ENCODE results near the gene LAD1.

Gene LAD1

GRCh38 chr1:201354901-201355295 is 44.2 kb downstream of the LAD1 start:
- Histone ChIP-seq H4K8ac (ENCODE audit: low read depth, low read length) (no peak overlapping the region), H3K18ac (ENCODE audit: low read length) (no peak overlapping the region), H3K27ac (ENCODE audit: low read depth, low read length) (no peak overlapping the region), H3K14ac (ENCODE audit: low read length) (no peak overlapping the region), H2BK120ac (ENCODE audit: insufficient read depth, low read length, poor library complexity) (no peak overlapping the region), H4K91ac (ENCODE audit: low read depth, low read length) (no peak overlapping the region), H3K9me3 (ENCODE audit: insufficient read depth, low read depth, low read length) (peaks cover 2% of the 10 kb centered on the region), H2AFZ (ENCODE audit: insufficient read depth, low read length, poor library complexity) (no peak overlapping the region), H3K23ac (ENCODE audit: low read length) (no peak overlapping the region), H3K4me1 (ENCODE audit: control insufficient read depth in 1 of 2, insufficient read depth in 2 of 2, low read length in 2 of 2) (peaks cover 9 to 14% of the 10 kb centered on the region in 2 experiments), H3K4ac (ENCODE audit: low read depth, low read length) (no peak overlapping the region), H2AK5ac (ENCODE audit: low read length) (no peak overlapping the region), H3K36me3 (ENCODE audit: control insufficient read depth in 1 of 2, insufficient read depth in 2 of 2, low read length in 2 of 2) (no peaks in the 10 kb centered on the region), H4K12ac (ENCODE audit: low read depth, low read length) (no peak overlapping the region), H3K79me1 (ENCODE audit: low read length) (no peaks in the 10 kb centered on the region), H2BK5ac (ENCODE audit: low read depth, low read length, poor library complexity) (no peak overlapping the region), H3K79me2 (ENCODE audit: control insufficient read depth, insufficient read depth, low read length, poor library complexity) (no peaks in the 10 kb centered on the region), H3K4me3 (ENCODE audit: low read depth, low read length) (no peak overlapping the region), H2BK12ac (ENCODE audit: low read length) (no peak overlapping the region), H3K27me3 (ENCODE audit: insufficient read depth, low read length) (no peaks in the 10 kb centered on the region), H3K4me2 (ENCODE audit: low read length) (no peak overlapping the region), H3K9ac (ENCODE audit: low read length) (no peak overlapping the region)
- WGBS (ENCODE audit: extremely low coverage, insufficient coverage, insufficient read length): no CpG with 5 or more reads among the region's 4 CpGs
- DNase-seq: no peak

GRCh38 chr1:201354151-201354900 is 44.8 kb downstream of the LAD1 start:
- no CpG with 5 or more reads among the region's 9 CpGs for WGBS (ENCODE audit: extremely low coverage, insufficient coverage, insufficient read length)
- H3K4me1 ChIP-seq (ENCODE audit: control insufficient read depth in 1 of 2, insufficient read depth in 2 of 2, low read length in 2 of 2): peaks cover 8 to 14% of the 10 kb centered on the region in 2 experiments

GRCh38 chr1:201353186-201353940 is 45.8 kb downstream of the LAD1 start:
- Histone ChIP-seq H2AK5ac (ENCODE audit: low read length) (no peak overlapping the region), H4K12ac (ENCODE audit: low read depth, low read length) (no peak overlapping the region), H3K79me2 (ENCODE audit: control insufficient read depth, insufficient read depth, low read length, poor library complexity) (no peaks in the 10 kb centered on the region), H2BK120ac (ENCODE audit: insufficient read depth, low read length, poor library complexity) (no peak overlapping the region), H2BK5ac (ENCODE audit: low read depth, low read length, poor library complexity) (no peak overlapping the region), H3K9ac (ENCODE audit: low read length) (no peak overlapping the region), H3K4me1 (ENCODE audit: control insufficient read depth in 1 of 2, insufficient read depth in 2 of 2, low read length in 2 of 2) (peaks cover under 1 to 5% of the 10 kb centered on the region in 2 experiments), H3K23ac (ENCODE audit: low read length) (no peak overlapping the region), H3K9me3 (ENCODE audit: insufficient read depth, low read depth, low read length) (no peaks in the 10 kb centered on the region), H3K4ac (ENCODE audit: low read depth, low read length) (no peak overlapping the region), H2BK12ac (ENCODE audit: low read length) (no peak overlapping the region), H3K4me2 (ENCODE audit: low read length) (no peak overlapping the region), H3K18ac (ENCODE audit: low read length) (no peak overlapping the region), H3K4me3 (ENCODE audit: low read depth, low read length) (no peak overlapping the region), H3K27ac (ENCODE audit: low read depth, low read length) (no peak overlapping the region), H3K14ac (ENCODE audit: low read length) (no peak overlapping the region), H2AFZ (ENCODE audit: insufficient read depth, low read length, poor library complexity) (no peak overlapping the region), H4K8ac (ENCODE audit: low read depth, low read length) (no peak overlapping the region), H4K91ac (ENCODE audit: low read depth, low read length) (peak overlapping the region; percentile 4), H3K27me3 (ENCODE audit: insufficient read depth, low read length) (no peaks in the 10 kb centered on the region), H3K79me1 (ENCODE audit: low read length) (no peaks in the 10 kb centered on the region), H3K36me3 (ENCODE audit: control insufficient read depth in 1 of 2, insufficient read depth in 2 of 2, low read length in 2 of 2) (no peaks in the 10 kb centered on the region)
- WGBS (ENCODE audit: extremely low coverage, insufficient coverage, insufficient read length): no CpG with 5 or more reads among the region's 13 CpGs
- DNase-seq: peak; percentile 77 to 80

More at GRCh38 chr1:201354151-201354900, 44.8 kb downstream of the LAD1 start:
- Histone ChIP-seq H3K79me1 (ENCODE audit: low read length) (no peaks in the 10 kb centered on the region), H3K18ac (ENCODE audit: low read length) (no peak overlapping the region), H3K23ac (ENCODE audit: low read length) (no peak overlapping the region), H3K27ac (ENCODE audit: low read depth, low read length) (no peak overlapping the region), H3K9ac (ENCODE audit: low read length) (no peak overlapping the region), H3K9me3 (ENCODE audit: insufficient read depth, low read depth, low read length) (peaks cover 2% of the 10 kb centered on the region), H3K27me3 (ENCODE audit: insufficient read depth, low read length) (no peaks in the 10 kb centered on the region), H3K14ac (ENCODE audit: low read length) (no peak overlapping the region), H4K12ac (ENCODE audit: low read depth, low read length) (no peak overlapping the region), H2BK5ac (ENCODE audit: low read depth, low read length, poor library complexity) (no peak overlapping the region), H4K91ac (ENCODE audit: low read depth, low read length) (no peak overlapping the region), H2BK120ac (ENCODE audit: insufficient read depth, low read length, poor library complexity) (no peak overlapping the region), H3K36me3 (ENCODE audit: control insufficient read depth in 1 of 2, insufficient read depth in 2 of 2, low read length in 2 of 2) (no peaks in the 10 kb centered on the region), H3K4me2 (ENCODE audit: low read length) (no peak overlapping the region), H2BK12ac (ENCODE audit: low read length) (no peak overlapping the region), H3K79me2 (ENCODE audit: control insufficient read depth, insufficient read depth, low read length, poor library complexity) (no peaks in the 10 kb centered on the region), H4K8ac (ENCODE audit: low read depth, low read length) (no peak overlapping the region), H3K4me3 (ENCODE audit: low read depth, low read length) (no peak overlapping the region), H2AK5ac (ENCODE audit: low read length) (no peak overlapping the region), H2AFZ (ENCODE audit: insufficient read depth, low read length, poor library complexity) (no peak overlapping the region), H3K4ac (ENCODE audit: low read depth, low read length) (no peak overlapping the region)
- DNase-seq: no peak

DNA sequence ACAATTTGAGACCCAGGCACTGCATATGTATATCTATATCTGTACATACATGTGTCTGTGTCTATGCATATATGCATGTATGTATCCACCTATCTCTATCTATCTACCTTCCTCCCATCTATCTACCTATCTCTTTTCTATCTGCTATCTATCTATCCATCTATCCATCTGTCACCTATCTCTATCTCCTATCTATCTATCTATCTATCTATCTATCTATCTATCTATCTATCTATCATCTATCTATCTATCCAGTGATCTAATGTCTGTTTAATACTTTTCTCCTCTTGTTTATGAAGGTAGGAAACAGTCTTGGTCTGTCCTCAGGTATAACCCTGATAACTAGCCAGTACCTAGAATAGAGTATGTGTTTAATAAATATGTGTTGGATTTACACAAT is 47.5 kb downstream of the LAD1 start:
- Histone ChIP-seq H3K4me3 (ENCODE audit: low read depth, low read length) (no peak overlapping the region), H4K12ac (ENCODE audit: low read depth, low read length) (no peak overlapping the region), H3K79me1 (ENCODE audit: low read length) (no peaks in the 10 kb centered on the region), H3K4me2 (ENCODE audit: low read length) (no peak overlapping the region), H3K27me3 (ENCODE audit: insufficient read depth, low read length) (no peaks in the 10 kb centered on the region), H3K23ac (ENCODE audit: low read length) (no peak overlapping the region), H2BK5ac (ENCODE audit: low read depth, low read length, poor library complexity) (no peak overlapping the region), H3K79me2 (ENCODE audit: control insufficient read depth, insufficient read depth, low read length, poor library complexity) (no peaks in the 10 kb centered on the region), H3K36me3 (ENCODE audit: control insufficient read depth in 1 of 2, insufficient read depth in 2 of 2, low read length in 2 of 2) (no peaks in the 10 kb centered on the region), H3K18ac (ENCODE audit: low read length) (no peak overlapping the region), H4K8ac (ENCODE audit: low read depth, low read length) (no peak overlapping the region), H3K4me1 (ENCODE audit: control insufficient read depth in 1 of 2, insufficient read depth in 2 of 2, low read length in 2 of 2) (peaks cover 2 to 16% of the 10 kb centered on the region in 2 experiments), H3K27ac (ENCODE audit: low read depth, low read length) (no peak overlapping the region), H2BK12ac (ENCODE audit: low read length) (no peak overlapping the region), H4K91ac (ENCODE audit: low read depth, low read length) (no peak overlapping the region), H2AFZ (ENCODE audit: insufficient read depth, low read length, poor library complexity) (no peak overlapping the region), H2BK120ac (ENCODE audit: insufficient read depth, low read length, poor library complexity) (no peak overlapping the region), H3K9me3 (ENCODE audit: insufficient read depth, low read depth, low read length) (no peaks in the 10 kb centered on the region), H3K9ac (ENCODE audit: low read length) (no peak overlapping the region), H2AK5ac (ENCODE audit: low read length) (no peak overlapping the region), H3K4ac (ENCODE audit: low read depth, low read length) (no peak overlapping the region), H3K14ac (ENCODE audit: low read length) (no peak overlapping the region)
- no peak for DNase-seq

All from trophoblast cell (in vitro differentiated cells and primary cell).